GM23248 (cell line): ENCODE measurements around the gene RIPOR3.

Experiments used
- EZH2 ChIP-seq: fragments of 200-600 bp; sonication (generic); IDR thresholded peaks from 2 replicates; pipeline ENCODE4 v1.6.1; 2018; ENCODE audit warnings: antibody characterized with exemption, mild to moderate bottlenecking; ENCODE audit not compliant: insufficient read depth, poor library complexity, severe bottlenecking
- EZH2phosphoT487 ChIP-seq: fragments of 200-600 bp; sonication (generic); IDR thresholded peaks from 2 replicates; pipeline ENCODE4 v1.6.1; 2018; ENCODE audit warnings: antibody characterized with exemption, moderate library complexity, mild to moderate bottlenecking, low read depth; ENCODE audit not compliant: insufficient read depth

DNA sequence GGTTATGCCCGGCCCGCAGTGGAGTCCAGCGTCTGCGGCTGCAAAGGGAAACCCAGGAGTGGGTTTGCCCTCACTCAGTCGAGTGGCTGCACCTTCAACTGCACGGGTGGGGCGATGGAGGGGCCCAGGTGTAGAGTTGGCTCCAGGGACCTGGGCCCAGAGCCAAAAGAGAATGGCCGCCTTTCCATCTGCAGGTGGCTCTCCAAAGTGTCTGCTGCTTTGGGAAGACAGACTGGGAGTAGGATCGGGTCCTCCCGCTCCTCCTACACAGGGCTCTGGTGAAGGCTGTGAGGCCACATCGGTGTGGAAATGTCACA lies 101.0 kb downstream of the RIPOR3 start:
- TF ChIP-seq EZH2 (no peak), EZH2phosphoT487 (no peak)
